LNCAP (cell line): ENCODE measurements around the gene AKR1C1.

Source experiments
- CTCF ChIP-seq: fragments of 450-650 bp; IDR thresholded peaks from 2 replicates; pipeline ENCODE4 v1.5.1; 2017; ENCODE audit warnings: mild to moderate bottlenecking

AKR1C1 gene

GRCh38 chr10:4937346-4937745 is 25.9 kb upstream of the AKR1C1 start:
- TF ChIP-seq CTCF = no peak

- no peak for TF ChIP-seq CTCF
Measured at GRCh38 chr10:4939224-4940072, 23.8 kb upstream of the AKR1C1 start.

DNA sequence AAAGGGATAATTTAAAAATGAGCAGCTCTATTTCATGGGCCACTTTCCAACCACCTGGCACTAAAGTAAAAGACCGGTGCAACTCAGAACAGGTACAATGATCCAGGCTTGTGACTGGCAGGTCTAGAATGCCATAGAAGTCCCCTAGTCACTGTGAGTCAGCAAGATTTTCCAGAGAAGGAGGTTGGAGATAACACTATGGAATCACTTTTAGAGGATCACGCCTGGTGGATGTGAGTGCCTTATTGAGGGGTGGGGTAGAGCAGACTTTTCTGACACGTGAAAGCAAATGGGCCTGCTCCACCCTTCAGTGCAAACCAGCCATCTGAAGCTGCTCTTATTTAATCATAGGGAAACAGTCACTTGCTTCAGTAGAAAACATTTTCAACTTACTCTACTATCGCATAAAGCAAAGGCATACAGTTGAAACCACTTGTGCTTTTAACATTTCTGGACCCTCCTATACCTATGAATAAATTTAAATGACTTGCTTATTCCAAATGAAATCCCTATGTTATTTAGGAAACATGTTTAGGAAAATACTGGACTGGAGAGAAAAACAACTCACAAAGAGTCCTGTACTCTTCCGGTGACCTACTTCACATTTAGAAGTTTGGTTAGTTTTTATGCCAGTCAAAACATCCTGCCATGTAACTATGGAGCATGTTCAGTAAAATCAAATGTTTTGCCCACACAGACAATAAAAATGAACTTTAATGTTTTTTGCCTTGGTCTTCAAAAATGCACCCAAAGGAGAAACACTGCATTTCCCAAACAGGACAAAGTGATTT is 21.5 kb upstream of the AKR1C1 start:
- TF ChIP-seq CTCF = no peak

GRCh38 chr10:4943821-4944220 is 19.4 kb upstream of the AKR1C1 start:
- TF ChIP-seq CTCF = no peak

DNA sequence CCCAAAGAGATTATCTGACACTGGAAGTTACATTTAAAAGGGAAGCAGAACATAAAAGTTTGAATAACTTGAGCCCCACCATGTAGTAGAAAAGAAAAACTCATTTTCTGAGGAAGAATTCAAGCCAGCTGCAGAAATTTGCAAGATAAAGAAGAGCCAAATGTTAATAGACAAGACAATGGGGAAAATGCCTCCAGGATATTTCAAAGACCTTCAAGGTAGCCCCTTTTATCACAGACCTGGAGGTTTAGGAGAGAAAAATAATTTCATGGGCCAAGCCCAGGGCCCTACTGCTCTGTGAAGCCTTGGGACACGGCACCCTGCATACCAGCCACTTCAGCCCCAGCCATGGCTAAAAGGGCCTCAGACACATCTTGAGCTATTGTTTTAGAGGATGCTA is 18.4 kb upstream of the AKR1C1 start:
- TF ChIP-seq CTCF = no peak

DNA sequence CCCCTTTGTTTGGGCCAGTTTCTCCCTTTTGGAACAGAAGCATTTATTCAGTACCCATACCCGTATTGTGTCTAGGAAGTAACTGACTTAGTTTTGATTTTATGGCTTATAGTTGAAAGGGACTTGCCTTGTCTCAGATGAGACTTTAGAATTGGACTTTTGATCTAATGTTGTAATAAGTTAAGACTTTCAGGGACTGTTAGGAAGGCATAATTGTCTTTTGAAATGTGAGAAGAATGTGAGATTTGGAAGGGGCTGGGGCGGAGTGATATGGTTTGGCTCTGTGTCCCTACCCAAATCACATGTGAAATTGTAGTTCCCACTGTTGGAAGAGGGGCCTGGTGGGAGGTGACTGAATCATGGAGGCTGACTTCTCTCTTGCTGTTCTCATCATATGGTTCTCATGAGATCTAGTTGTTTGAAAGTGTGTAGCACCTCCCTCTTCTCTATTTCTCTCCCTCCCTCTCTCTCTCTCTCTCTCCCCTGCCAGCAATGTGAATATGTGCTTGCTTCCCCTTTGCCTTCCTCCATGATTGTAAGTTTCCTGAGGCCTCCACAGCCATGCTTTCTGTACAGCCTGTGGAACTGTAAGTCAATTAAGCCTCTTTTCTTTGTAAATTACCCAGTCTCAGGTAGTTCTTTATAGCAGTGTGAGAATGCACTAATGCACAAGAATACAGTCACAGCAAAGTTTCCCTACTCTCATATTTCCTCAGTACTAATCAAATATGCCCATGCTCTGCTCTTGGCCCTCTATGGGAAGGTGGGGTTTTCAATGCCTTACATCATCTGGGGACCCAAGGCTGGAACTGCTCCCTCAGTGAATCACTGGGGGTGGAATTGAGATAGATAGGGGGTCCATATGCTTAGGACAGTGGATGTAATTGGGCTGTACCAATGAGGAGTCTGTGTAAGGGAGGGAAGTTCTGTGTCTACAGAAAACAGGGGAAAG is 17.2 kb upstream of the AKR1C1 start:
- TF ChIP-seq CTCF = no peak

- no peak for TF ChIP-seq CTCF
Measured at GRCh38 chr10:4947039-4947634, 16.1 kb upstream of the AKR1C1 start.
